Cardiac septum (tissue), 1 donor: ENCODE results near the gene RNF220. TPM values are rescaled to one million over a fixed set of nuclear protein-coding genes. Genes with fewer than 3 reads are reported as not detected.
"Not testable (repeated sequence)": the region's sequence is repeated elsewhere in the genome, so short reads cannot be mapped to it uniquely, and the experiment has no call there.

Experiments
- DNase-seq: peaks from one replicate; pipeline ENCODE4 v3.0.0-alpha.2; 2020; ENCODE audit warnings: low spot score
- intact Hi-C: fragments of 100-400 bp; cut with DNase I; formaldehyde crosslinking; loops from one replicate; pipeline ENCODE4 v1.14.0; 2022
- microRNA-seq: library from miRNA; unstranded; fragments of <30 nt; microRNA quantifications from one replicate; pipeline ENCODE4 v1.2.0, GENCODE V29; 2020
- total RNA-seq: library from RNA; stranded (reverse); fragmentation: NEBNext Ultra II Directional; extraction: Animal tissue kit (Norgen Biotek cat#: 25700); gene quantifications from one replicate; pipeline ENCODE4 v1.2.1, GENCODE V29; 2021
- donor health status: DM: no; HTN: no; CAD: no.

Gene RNF220
- total RNA-seq, 1 donor from 2014 or later: 45.6 TPM

DNA sequence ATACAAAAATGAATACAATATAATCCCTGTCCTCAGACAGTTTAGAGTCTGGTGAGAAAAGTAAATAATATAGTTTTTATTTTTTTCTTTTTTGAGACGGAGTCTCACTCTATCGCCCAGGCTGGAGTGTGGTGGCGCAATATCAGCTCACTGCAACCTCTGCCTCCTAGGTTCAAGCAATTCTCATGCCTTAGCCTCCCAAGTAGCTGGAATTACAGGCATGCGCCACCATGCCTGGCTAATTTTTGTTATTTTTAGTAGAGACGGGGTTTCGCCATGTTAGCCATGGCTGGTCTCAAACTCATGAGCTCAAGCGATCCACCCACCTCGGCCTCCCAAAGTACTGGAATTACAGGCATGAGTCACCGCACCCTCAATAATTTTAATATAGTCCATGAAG is 294.3 kb downstream of the RNF220 start:
- intact Hi-C loops, DNase-seq: not testable (repeated sequence)

DNA sequence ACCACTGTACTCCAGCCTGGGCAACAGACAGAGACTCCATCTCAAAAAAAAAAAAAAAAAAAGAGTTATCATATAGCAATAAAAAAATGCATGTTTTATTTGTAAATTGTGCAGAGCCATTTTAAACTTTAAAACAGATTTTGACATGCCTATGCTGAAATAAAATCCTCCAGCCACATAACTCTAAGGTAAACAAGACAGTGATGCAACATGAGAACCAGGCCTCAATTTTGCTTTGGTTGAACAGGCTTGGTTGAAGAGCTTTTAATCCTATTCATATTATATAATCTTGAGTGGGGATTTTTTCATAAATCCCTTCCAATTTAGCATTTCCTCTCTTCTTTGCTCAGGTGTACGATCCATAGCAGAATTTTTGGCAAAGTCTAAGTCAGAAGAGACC is 295.5 kb downstream of the RNF220 start:
- no peak for DNase-seq
- intact Hi-C loops: no loop called here

DNA sequence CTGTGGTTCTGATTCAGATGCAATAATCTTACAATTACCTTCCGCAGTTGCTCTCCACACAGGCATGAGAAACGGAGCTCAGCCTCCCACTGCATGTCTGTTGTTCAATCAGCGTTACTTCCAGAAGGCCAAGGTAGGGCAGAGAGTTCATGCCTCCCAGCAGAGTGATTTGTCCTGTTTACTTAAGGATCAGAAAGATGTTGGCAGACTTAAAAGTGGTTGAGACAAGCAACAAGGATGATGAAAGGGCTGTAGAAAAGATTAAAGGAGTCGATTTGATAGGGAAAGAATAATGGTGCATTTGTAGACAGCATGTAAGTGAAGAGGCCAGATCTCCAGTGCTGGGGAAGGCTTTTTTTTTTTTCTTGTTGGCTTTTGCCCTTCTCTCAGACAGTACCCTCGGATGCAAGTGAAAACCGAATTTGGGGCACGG is 296.1 kb downstream of the RNF220 start:
- intact Hi-C loops: no loop called here
- no peak for DNase-seq

Small RNAs within 50 kb of the gene (microRNA-seq; reads per million reads assigned to microRNA genes)
- gene MIR5584: not detected

Other genes starting within 250 kb of the RNF220 start
- gene DMAP1, start 191.8 kb upstream of the RNF220 start, total RNA-seq: 27.7 TPM
- gene ERI3, start 50.0 kb upstream of the RNF220 start, total RNA-seq: 45.0 TPM